Measurements from ENCODE around the gene MMGT1. TPM values are rescaled to one million over a fixed set of nuclear protein-coding genes. Genes with fewer than 3 reads are reported as not detected.
"Not testable (repeated sequence)": the region's sequence is repeated elsewhere in the genome, so short reads cannot be mapped to it uniquely, and the experiment has no call there.

MMGT1 gene
- total and polyA plus RNA-seq, 2 donors (not counting 3 experiments of a cell fraction or from before 2014, with no cell fraction given), result 10.4 to 18.8 TPM

DNA sequence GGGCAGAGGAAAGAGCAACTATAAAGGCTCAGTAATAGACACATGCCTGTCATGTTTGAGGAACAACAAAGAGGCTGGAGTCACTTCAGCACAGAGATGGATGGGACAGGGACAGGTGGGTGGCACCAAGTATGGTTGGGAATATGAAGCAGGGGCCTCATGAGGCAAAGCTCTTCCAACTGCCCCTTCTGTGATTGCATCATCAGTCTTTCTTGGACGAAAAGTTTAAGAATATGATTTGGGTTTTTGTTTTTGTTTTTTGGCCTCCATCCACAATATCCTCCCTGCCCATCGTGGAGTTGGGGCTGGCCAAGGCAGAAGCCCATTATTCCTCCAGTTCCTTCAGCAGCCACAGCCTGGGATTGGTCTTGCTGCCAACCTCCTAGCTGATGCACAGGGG lies 45.9 kb downstream of the MMGT1 start:
- FAIRE-seq (no peak), DNase-seq (ENCODE audit: low read depth, low spot score) (no peak)
- Histone ChIP-seq H2AFZ (ENCODE audit: low read depth, low read length) (no peak overlapping the region), H3K27ac (ENCODE audit: insufficient read depth, low read depth, low read length) (no peak overlapping the region), H3K4me1 (ENCODE audit: control insufficient read depth, extremely low read depth, insufficient read depth, low read length) (no peaks in the 10 kb centered on the region), H3K4me3 (replicated peaks in 1 of 3; ENCODE audit: insufficient read depth in 1 of 3, low read depth in 1 of 3, low read length in 3 of 3) (no peak overlapping the region), H3K9ac (replicated peaks; ENCODE audit: extremely low read depth, insufficient read depth, low read length) (no peak overlapping the region), H3K9me3 (replicated peaks; ENCODE audit: control insufficient read depth, insufficient read depth, low read length) (no peaks in the 10 kb centered on the region), H3K4me2 (ENCODE audit: insufficient read depth, low read length) (no peak overlapping the region), H4K20me1 (replicated peaks; ENCODE audit: control insufficient read depth, extremely low read depth, insufficient read depth, low read length) (no peaks in the 10 kb centered on the region), H3K79me2 (ENCODE audit: control insufficient read depth, insufficient read depth, low read length) (no peaks in the 10 kb centered on the region), H3K36me3 (ENCODE audit: control insufficient read depth in 2 of 2, extremely low read depth in 1 of 2, insufficient read depth in 2 of 2, low read length in 2 of 2) (no peaks in the 10 kb centered on the region), H3K9me1 (replicated peaks; ENCODE audit: control insufficient read depth, extremely low read depth, insufficient read depth, low read length) (no peaks in the 10 kb centered on the region), H3K27me3 (ENCODE audit: control insufficient read depth in 2 of 2, insufficient read depth in 2 of 2, low read length in 2 of 2) (no peaks in the 10 kb centered on the region)
- CTCF ChIA-PET, result no interaction called here
- TF ChIP-seq POLR2A (IDR thresholded peaks at IDR 0.05; ENCODE audit: low read depth, low read length), result no peak
- TF ChIP-seq JUN (IDR thresholded peaks at IDR 0.05; ENCODE audit: borderline replicate concordance, insufficient read depth, insufficient read length, low read depth), result no peak
- no peak for TF ChIP-seq FOS (IDR thresholded peaks at IDR 0.05; ENCODE audit: borderline replicate concordance, insufficient read depth, low read length)
- intact Hi-C loops (cut with micrococcal nuclease) (no loop called here), dilution Hi-C loops (cut with MboI; ENCODE audit: extremely low pct_ligation_motif_present, low sequenced_read_pairs) (no loop called here)
- no TSS peak for BruUV-seq (replicated peaks)
- POLR2A ChIA-PET, result no interaction called here

- peak; percentile 62 for FAIRE-seq
- Histone ChIP-seq H3K27ac (ENCODE audit: insufficient read depth, low read depth, low read length) (no peak overlapping the region), H3K27me3 (ENCODE audit: control insufficient read depth in 2 of 2, insufficient read depth in 2 of 2, low read length in 2 of 2) (no peaks in the 10 kb centered on the region), H3K4me2 (ENCODE audit: insufficient read depth, low read length) (no peak overlapping the region), H3K36me3 (ENCODE audit: control insufficient read depth in 2 of 2, extremely low read depth in 1 of 2, insufficient read depth in 2 of 2, low read length in 2 of 2) (no peaks in the 10 kb centered on the region), H3K4me1 (ENCODE audit: control insufficient read depth, extremely low read depth, insufficient read depth, low read length) (no peaks in the 10 kb centered on the region), H3K79me2 (ENCODE audit: control insufficient read depth, insufficient read depth, low read length) (no peaks in the 10 kb centered on the region), H3K9me1 (replicated peaks; ENCODE audit: control insufficient read depth, extremely low read depth, insufficient read depth, low read length) (no peaks in the 10 kb centered on the region), H3K9ac (replicated peaks; ENCODE audit: extremely low read depth, insufficient read depth, low read length) (no peak overlapping the region), H3K9me3 (replicated peaks; ENCODE audit: control insufficient read depth, insufficient read depth, low read length) (no peaks in the 10 kb centered on the region), H2AFZ (ENCODE audit: low read depth, low read length) (no peak overlapping the region), H3K4me3 (replicated peaks in 1 of 3; ENCODE audit: insufficient read depth in 1 of 3, low read depth in 1 of 3, low read length in 3 of 3) (no peak overlapping the region), H4K20me1 (replicated peaks; ENCODE audit: control insufficient read depth, extremely low read depth, insufficient read depth, low read length) (no peaks in the 10 kb centered on the region)
- no peak for DNase-seq (ENCODE audit: low read depth, low spot score)
- POLR2A ChIA-PET, result no interaction called here
- intact Hi-C loops (cut with micrococcal nuclease), result no loop called here
- no TSS peak for BruUV-seq (replicated peaks)
- CTCF ChIA-PET, result interaction anchor here (1.0 to 1.7 kb wide), 2 partner anchors 9 to 105 kb away, joined by 4 to 9 read pairs; no protein-coding TSS in a partner anchor
- no peak for TF ChIP-seq FOS (IDR thresholded peaks at IDR 0.05; ENCODE audit: borderline replicate concordance, insufficient read depth, low read length)
- TF ChIP-seq, protein P1, sequence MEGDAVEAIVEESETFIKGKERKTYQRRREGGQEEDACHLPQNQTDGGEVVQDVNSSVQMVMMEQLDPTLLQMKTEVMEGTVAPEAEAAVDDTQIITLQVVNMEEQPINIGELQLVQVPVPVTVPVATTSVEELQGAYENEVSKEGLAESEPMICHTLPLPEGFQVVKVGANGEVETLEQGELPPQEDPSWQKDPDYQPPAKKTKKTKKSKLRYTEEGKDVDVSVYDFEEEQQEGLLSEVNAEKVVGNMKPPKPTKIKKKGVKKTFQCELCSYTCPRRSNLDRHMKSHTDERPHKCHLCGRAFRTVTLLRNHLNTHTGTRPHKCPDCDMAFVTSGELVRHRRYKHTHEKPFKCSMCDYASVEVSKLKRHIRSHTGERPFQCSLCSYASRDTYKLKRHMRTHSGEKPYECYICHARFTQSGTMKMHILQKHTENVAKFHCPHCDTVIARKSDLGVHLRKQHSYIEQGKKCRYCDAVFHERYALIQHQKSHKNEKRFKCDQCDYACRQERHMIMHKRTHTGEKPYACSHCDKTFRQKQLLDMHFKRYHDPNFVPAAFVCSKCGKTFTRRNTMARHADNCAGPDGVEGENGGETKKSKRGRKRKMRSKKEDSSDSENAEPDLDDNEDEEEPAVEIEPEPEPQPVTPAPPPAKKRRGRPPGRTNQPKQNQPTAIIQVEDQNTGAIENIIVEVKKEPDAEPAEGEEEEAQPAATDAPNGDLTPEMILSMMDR (IDR thresholded peaks at IDR 0.05; ENCODE audit: extremely low read depth in 1 of 2, insufficient read depth in 1 of 2, low read depth in 1 of 2, low read length in 2 of 2), result no peak
- TF ChIP-seq JUN (IDR thresholded peaks at IDR 0.05; ENCODE audit: borderline replicate concordance, insufficient read depth, insufficient read length, low read depth), result no peak
- no peak for TF ChIP-seq EZH2 (IDR thresholded peaks at IDR 0.05; ENCODE audit: borderline replicate concordance, low read depth, low read length, severe bottlenecking)
- TF ChIP-seq MAX (IDR thresholded peaks at IDR 0.05; ENCODE audit: insufficient read depth, insufficient read length), result no peak
- no peak for TF ChIP-seq MYC (IDR thresholded peaks at IDR 0.05; ENCODE audit: low read depth, low read length)
- no peak for TF ChIP-seq POLR2AphosphoS5 (IDR thresholded peaks at IDR 0.05; ENCODE audit: insufficient read depth, low read depth, low read length)
- TF ChIP-seq GATA2 (IDR thresholded peaks at IDR 0.05; ENCODE audit: insufficient read depth, insufficient read length, low read depth, low read length), result no peak
- TF ChIP-seq POLR2A (IDR thresholded peaks at IDR 0.05; ENCODE audit: low read depth, low read length), result no peak
- dilution Hi-C loops (cut with MboI; ENCODE audit: extremely low pct_ligation_motif_present, low sequenced_read_pairs), result no loop called here
Measured at GRCh38 chrX:135923353-135923752, 50.4 kb downstream of the MMGT1 start.

GRCh38 chrX:135920516-135920915 lies 53.3 kb downstream of the MMGT1 start:
- intact Hi-C loops (cut with micrococcal nuclease); dilution Hi-C loops (cut with MboI; ENCODE audit: extremely low pct_ligation_motif_present, low sequenced_read_pairs); FAIRE-seq; H3K27ac ChIP-seq (ENCODE audit: insufficient read depth, low read depth, low read length); H4K20me1 ChIP-seq (replicated peaks; ENCODE audit: control insufficient read depth, extremely low read depth, insufficient read depth, low read length); H3K4me3 ChIP-seq (replicated peaks in 1 of 3; ENCODE audit: insufficient read depth in 1 of 3, low read depth in 1 of 3, low read length in 3 of 3); CTCF ChIA-PET; H2AFZ ChIP-seq (ENCODE audit: low read depth, low read length); H3K9me1 ChIP-seq (replicated peaks; ENCODE audit: control insufficient read depth, extremely low read depth, insufficient read depth, low read length); BruUV-seq (replicated peaks); H3K27me3 ChIP-seq (ENCODE audit: control insufficient read depth in 2 of 2, insufficient read depth in 2 of 2, low read length in 2 of 2); H3K4me1 ChIP-seq (ENCODE audit: control insufficient read depth, extremely low read depth, insufficient read depth, low read length); DNase-seq (ENCODE audit: low read depth, low spot score); H3K4me2 ChIP-seq (ENCODE audit: insufficient read depth, low read length); POLR2A ChIA-PET; H3K9me3 ChIP-seq (replicated peaks; ENCODE audit: control insufficient read depth, insufficient read depth, low read length); H3K79me2 ChIP-seq (ENCODE audit: control insufficient read depth, insufficient read depth, low read length); H3K36me3 ChIP-seq (ENCODE audit: control insufficient read depth in 2 of 2, extremely low read depth in 1 of 2, insufficient read depth in 2 of 2, low read length in 2 of 2); H3K9ac ChIP-seq (replicated peaks; ENCODE audit: extremely low read depth, insufficient read depth, low read length): not testable (repeated sequence)
